ENCODE measurements around the gene ZNF574. TPM values are rescaled to one million over a fixed set of nuclear protein-coding genes. Genes with fewer than 3 reads are reported as not detected.

ZNF574 gene
- polyA plus RNA-seq, 1 of the 3 experiments (the other 2 are of a cell fraction), result 8.5 TPM

GRCh38 chr19:42117076-42117475 is 41.1 kb downstream of the ZNF574 start:
- 95% methylated on average over 6 of the region's 6 CpGs for WGBS (ENCODE audit: low lambda C conversion rate)
- H3K27ac ChIP-seq (ENCODE audit: low read depth in 2 of 2, low read length in 1 of 2), result no peak overlapping the region
- no peak overlapping the region for H3K9ac ChIP-seq

GRCh38 chr19:42120276-42120980 is 44.5 kb downstream of the ZNF574 start:
- Histone ChIP-seq H3K27me3 (ENCODE audit: insufficient read depth) (no peaks in the 10 kb centered on the region), H3K9me3 (no peaks in the 10 kb centered on the region), H3K4me2 (peak overlapping the region; percentile 76), H3K27ac (ENCODE audit: low read depth in 2 of 2, low read length in 1 of 2) (peak overlapping the region in 1 of 2 experiments; percentile 81; a peak in 2 of 4 replicates), H3K4me1 (ENCODE audit: control insufficient read depth in 1 of 2, insufficient read depth in 2 of 2, low read depth in 1 of 2, low read length in 1 of 2) (peaks cover 8 to 26% of the 10 kb centered on the region in 2 experiments; a peak in 3 of 4 replicates), H3F3A (replicated peaks; ENCODE audit: insufficient read depth) (no peaks in the 10 kb centered on the region), H2AFZ (ENCODE audit: low read depth) (no peak overlapping the region), H3K9me2 (no peaks in the 10 kb centered on the region), H3K36me3 (replicated peaks in 1 of 2; ENCODE audit: control insufficient read depth in 1 of 2, insufficient read depth in 2 of 2, low read length in 1 of 2) (no peaks in the 10 kb centered on the region), H3K9ac (peak overlapping the region; percentile 62; the same call in 1 of the 2 replicates), H3K79me2 (ENCODE audit: insufficient read depth) (no peaks in the 10 kb centered on the region), H3K4me3 (ENCODE audit: low read depth in 2 of 2, low read length in 1 of 2) (no peak overlapping the region), H4K20me1 (ENCODE audit: insufficient read depth) (no peaks in the 10 kb centered on the region)
- DNase-seq, result no peak
- CTCF ChIA-PET, result interaction anchor here (1.3 to 4.9 kb wide), 5 partner anchors 12 to 318 kb away, joined by 3 to 45 read pairs (median 5); partner anchors contain the start of gene POU2F2
- WGBS (ENCODE audit: low lambda C conversion rate), result 97% methylated on average over 10 of the region's 10 CpGs
- POLR2A ChIA-PET, result no interaction called here
- no peak for TF ChIP-seq TEAD4 (IDR thresholded peaks at IDR 0.05; ENCODE audit: borderline replicate concordance, insufficient read depth)
- no peak for TF ChIP-seq SIN3A (IDR thresholded peaks at IDR 0.05; ENCODE audit: borderline replicate concordance, low read depth, low read length)
- TF ChIP-seq, protein P1, sequence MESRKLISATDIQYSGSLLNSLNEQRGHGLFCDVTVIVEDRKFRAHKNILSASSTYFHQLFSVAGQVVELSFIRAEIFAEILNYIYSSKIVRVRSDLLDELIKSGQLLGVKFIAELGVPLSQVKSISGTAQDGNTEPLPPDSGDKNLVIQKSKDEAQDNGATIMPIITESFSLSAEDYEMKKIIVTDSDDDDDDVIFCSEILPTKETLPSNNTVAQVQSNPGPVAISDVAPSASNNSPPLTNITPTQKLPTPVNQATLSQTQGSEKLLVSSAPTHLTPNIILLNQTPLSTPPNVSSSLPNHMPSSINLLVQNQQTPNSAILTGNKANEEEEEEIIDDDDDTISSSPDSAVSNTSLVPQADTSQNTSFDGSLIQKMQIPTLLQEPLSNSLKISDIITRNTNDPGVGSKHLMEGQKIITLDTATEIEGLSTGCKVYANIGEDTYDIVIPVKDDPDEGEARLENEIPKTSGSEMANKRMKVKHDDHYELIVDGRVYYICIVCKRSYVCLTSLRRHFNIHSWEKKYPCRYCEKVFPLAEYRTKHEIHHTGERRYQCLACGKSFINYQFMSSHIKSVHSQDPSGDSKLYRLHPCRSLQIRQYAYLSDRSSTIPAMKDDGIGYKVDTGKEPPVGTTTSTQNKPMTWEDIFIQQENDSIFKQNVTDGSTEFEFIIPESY (IDR thresholded peaks at IDR 0.05; ENCODE audit: borderline replicate concordance, low read depth), result no peak
- no peak for TF ChIP-seq ELF1 (IDR thresholded peaks at IDR 0.05)
- TF ChIP-seq MXI1 (IDR thresholded peaks at IDR 0.05; ENCODE audit: low read depth, low read length), result no peak
- no peak for TF ChIP-seq SMC3 (IDR thresholded peaks at IDR 0.05; ENCODE audit: low read depth, low read length)
- TF ChIP-seq, protein P2, sequence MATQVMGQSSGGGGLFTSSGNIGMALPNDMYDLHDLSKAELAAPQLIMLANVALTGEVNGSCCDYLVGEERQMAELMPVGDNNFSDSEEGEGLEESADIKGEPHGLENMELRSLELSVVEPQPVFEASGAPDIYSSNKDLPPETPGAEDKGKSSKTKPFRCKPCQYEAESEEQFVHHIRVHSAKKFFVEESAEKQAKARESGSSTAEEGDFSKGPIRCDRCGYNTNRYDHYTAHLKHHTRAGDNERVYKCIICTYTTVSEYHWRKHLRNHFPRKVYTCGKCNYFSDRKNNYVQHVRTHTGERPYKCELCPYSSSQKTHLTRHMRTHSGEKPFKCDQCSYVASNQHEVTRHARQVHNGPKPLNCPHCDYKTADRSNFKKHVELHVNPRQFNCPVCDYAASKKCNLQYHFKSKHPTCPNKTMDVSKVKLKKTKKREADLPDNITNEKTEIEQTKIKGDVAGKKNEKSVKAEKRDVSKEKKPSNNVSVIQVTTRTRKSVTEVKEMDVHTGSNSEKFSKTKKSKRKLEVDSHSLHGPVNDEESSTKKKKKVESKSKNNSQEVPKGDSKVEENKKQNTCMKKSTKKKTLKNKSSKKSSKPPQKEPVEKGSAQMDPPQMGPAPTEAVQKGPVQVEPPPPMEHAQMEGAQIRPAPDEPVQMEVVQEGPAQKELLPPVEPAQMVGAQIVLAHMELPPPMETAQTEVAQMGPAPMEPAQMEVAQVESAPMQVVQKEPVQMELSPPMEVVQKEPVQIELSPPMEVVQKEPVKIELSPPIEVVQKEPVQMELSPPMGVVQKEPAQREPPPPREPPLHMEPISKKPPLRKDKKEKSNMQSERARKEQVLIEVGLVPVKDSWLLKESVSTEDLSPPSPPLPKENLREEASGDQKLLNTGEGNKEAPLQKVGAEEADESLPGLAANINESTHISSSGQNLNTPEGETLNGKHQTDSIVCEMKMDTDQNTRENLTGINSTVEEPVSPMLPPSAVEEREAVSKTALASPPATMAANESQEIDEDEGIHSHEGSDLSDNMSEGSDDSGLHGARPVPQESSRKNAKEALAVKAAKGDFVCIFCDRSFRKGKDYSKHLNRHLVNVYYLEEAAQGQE (IDR thresholded peaks at IDR 0.05; ENCODE audit: low read depth, low read length), result no peak
- TF ChIP-seq FOXM1 (IDR thresholded peaks at IDR 0.05; ENCODE audit: low read depth), result no peak
- no peak for TF ChIP-seq CHD2 (IDR thresholded peaks at IDR 0.05; ENCODE audit: low read length, partially characterized antibody)
- TF ChIP-seq GABPA (IDR thresholded peaks at IDR 0.05; ENCODE audit: low read depth), result no peak

More at GRCh38 chr19:42117076-42117475, 41.1 kb downstream of the ZNF574 start:
- Histone ChIP-seq H3K4me3 (ENCODE audit: low read depth in 2 of 2, low read length in 1 of 2) (no peak overlapping the region), H3K27me3 (ENCODE audit: insufficient read depth) (no peaks in the 10 kb centered on the region), H3K36me3 (replicated peaks in 1 of 2; ENCODE audit: control insufficient read depth in 1 of 2, insufficient read depth in 2 of 2, low read length in 1 of 2) (no peaks in the 10 kb centered on the region), H3K4me2 (no peak overlapping the region), H2AFZ (ENCODE audit: low read depth) (no peak overlapping the region), H3K9me3 (no peaks in the 10 kb centered on the region), H3F3A (replicated peaks; ENCODE audit: insufficient read depth) (peaks cover 30% of the 10 kb centered on the region), H3K9me2 (no peaks in the 10 kb centered on the region), H3K79me2 (ENCODE audit: insufficient read depth) (no peaks in the 10 kb centered on the region), H4K20me1 (ENCODE audit: insufficient read depth) (no peaks in the 10 kb centered on the region), H3K4me1 (ENCODE audit: control insufficient read depth in 1 of 2, insufficient read depth in 2 of 2, low read depth in 1 of 2, low read length in 1 of 2) (peaks cover 9 to 39% of the 10 kb centered on the region in 2 experiments; a peak in 3 of 4 replicates)
- DNase-seq, result no peak
- no peak for TF ChIP-seq EP300 (IDR thresholded peaks at IDR 0.05; ENCODE audit: borderline replicate concordance in 1 of 2, low read depth in 1 of 2, low read length in 1 of 2)
- no peak for TF ChIP-seq EZH2phosphoT487 (IDR thresholded peaks at IDR 0.05; ENCODE audit: borderline replicate concordance, low read depth)
- TF ChIP-seq, protein P1 (IDR thresholded peaks at IDR 0.05; ENCODE audit: borderline replicate concordance, low read depth), result no peak
- no peak for TF ChIP-seq RCOR1 (IDR thresholded peaks at IDR 0.05; ENCODE audit: low read length)
- no peak for TF ChIP-seq NRF1 (IDR thresholded peaks at IDR 0.05; ENCODE audit: low read depth, low read length)
- TF ChIP-seq GABPA (IDR thresholded peaks at IDR 0.05; ENCODE audit: low read depth), result no peak
- TF ChIP-seq, protein P3, sequence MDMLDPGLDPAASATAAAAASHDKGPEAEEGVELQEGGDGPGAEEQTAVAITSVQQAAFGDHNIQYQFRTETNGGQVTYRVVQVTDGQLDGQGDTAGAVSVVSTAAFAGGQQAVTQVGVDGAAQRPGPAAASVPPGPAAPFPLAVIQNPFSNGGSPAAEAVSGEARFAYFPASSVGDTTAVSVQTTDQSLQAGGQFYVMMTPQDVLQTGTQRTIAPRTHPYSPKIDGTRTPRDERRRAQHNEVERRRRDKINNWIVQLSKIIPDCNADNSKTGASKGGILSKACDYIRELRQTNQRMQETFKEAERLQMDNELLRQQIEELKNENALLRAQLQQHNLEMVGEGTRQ (IDR thresholded peaks at IDR 0.05; ENCODE audit: borderline replicate concordance, low read depth, low read length), result no peak
- TF ChIP-seq MEF2A (IDR thresholded peaks at IDR 0.05; ENCODE audit: borderline replicate concordance, low read depth), result no peak
- ChIA-PET POLR2A (no interaction called here), CTCF (interaction anchor here (1.2 to 4.9 kb wide), 4 partner anchors 8 to 128 kb away, joined by 3 to 45 read pairs (median 7); no protein-coding TSS in a partner anchor)
